SW 1271 (cell line): ENCODE results near the gene SLC24A3.
"Not testable (repeated sequence)": the region's sequence is repeated elsewhere in the genome, so short reads cannot be mapped to it uniquely, and the experiment has no call there.

Source experiments
- DNase-seq, 2 experiments: peaks; one replicate each; lab custom pipeline; 2025; lab: John Stamatoyannopoulos, UW

The SLC24A3 gene

GRCh38 chr20:19678591-19678990 lies 466.1 kb downstream of the SLC24A3 start:
- DNase-seq = not testable (repeated sequence)

GRCh38 chr20:19679900-19680495 lies 467.6 kb downstream of the SLC24A3 start:
- no peak for DNase-seq

GRCh38 chr20:19682249-19682648 lies 469.8 kb downstream of the SLC24A3 start:
- no peak for DNase-seq

- no peak for DNase-seq
Observed at GRCh38 chr20:19683188-19683587, 470.7 kb downstream of the SLC24A3 start.

GRCh38 chr20:19683822-19684221 lies 471.4 kb downstream of the SLC24A3 start:
- DNase-seq = no peak

GRCh38 chr20:19688031-19688806 lies 475.8 kb downstream of the SLC24A3 start:
- DNase-seq = peak; percentile 50 to 78

- no peak for DNase-seq
Observed at GRCh38 chr20:19690462-19690861, 478.0 kb downstream of the SLC24A3 start.

GRCh38 chr20:19691125-19691524 lies 478.7 kb downstream of the SLC24A3 start:
- DNase-seq = no peak

- DNase-seq = no peak
Observed at GRCh38 chr20:19692100-19692499, 479.7 kb downstream of the SLC24A3 start.

GRCh38 chr20:19692685-19693119 lies 480.3 kb downstream of the SLC24A3 start:
- peak; percentile 7 to 44 for DNase-seq

- DNase-seq = no peak
Observed at GRCh38 chr20:19693508-19693907, 481.1 kb downstream of the SLC24A3 start.

- DNase-seq = no peak
Observed at GRCh38 chr20:19695081-19695480, 482.6 kb downstream of the SLC24A3 start.

GRCh38 chr20:19696620-19697019 lies 484.2 kb downstream of the SLC24A3 start:
- no peak for DNase-seq

- DNase-seq = no peak
Observed at GRCh38 chr20:19697415-19697814, 485.0 kb downstream of the SLC24A3 start.

GRCh38 chr20:19699180-19699971 lies 486.9 kb downstream of the SLC24A3 start:
- DNase-seq = peak; percentile 67 to 83

- DNase-seq = no peak
Observed at GRCh38 chr20:19701429-19701828, 489.0 kb downstream of the SLC24A3 start.

- no peak for DNase-seq
Observed at GRCh38 chr20:19706463-19706862, 494.0 kb downstream of the SLC24A3 start.

- DNase-seq = no peak
Observed at GRCh38 chr20:19709635-19710335, 497.3 kb downstream of the SLC24A3 start.

GRCh38 chr20:19710336-19711120 lies 498.1 kb downstream of the SLC24A3 start:
- no peak for DNase-seq

- no peak for DNase-seq
Observed at GRCh38 chr20:19711126-19711525, 498.7 kb downstream of the SLC24A3 start.

- DNase-seq = no peak
Observed at GRCh38 chr20:19712721-19713260, 500.3 kb downstream of the SLC24A3 start.
